Vagina (tissue), 2 donors: ENCODE measurements around the gene TP73. TPM values are rescaled to one million over a fixed set of nuclear protein-coding genes. Genes with fewer than 3 reads are reported as not detected.

Experiments
- DNase-seq, 2 donors: peaks; one replicate each; pipeline ENCODE4 v3.0.0-alpha.2; 2017; ENCODE audit errors: extremely low spot score in 2 of 2
- H3K27ac ChIP-seq: fragments of 200-600 bp; sonication (generic); one replicate; pipeline ENCODE4 v1.5.1; 2019
- H3K27me3 ChIP-seq: fragments of 200-600 bp; sonication (generic); one replicate; pipeline ENCODE4 v1.5.1; 2019
- H3K36me3 ChIP-seq, 2 donors: fragments of 200-600 bp; sonication (generic); one replicate each; pipeline ENCODE4 v1.5.1; 2017 to 2019
- H3K4me1 ChIP-seq: fragments of 200-600 bp; sonication (generic); one replicate; pipeline ENCODE4 v1.5.1; 2019
- H3K4me3 ChIP-seq, 2 donors: fragments of 200-600 bp; sonication (generic); 1 replicate in 1 of 2; 2 replicates in 1 of 2; pipeline ENCODE4 v1.5.1; 2016 to 2019
- H3K9me3 ChIP-seq: fragments of 200-600 bp; sonication (generic); one replicate; pipeline ENCODE4 v1.5.1; 2019
- POLR2A ChIP-seq, 2 donors: fragments of 450-650 bp; IDR thresholded peaks; one replicate each; pipeline ENCODE4 v1.6.1; 2017; ENCODE audit warnings: antibody characterized with exemption in 2 of 2, mild to moderate bottlenecking in 2 of 2, moderate library complexity in 2 of 2
- POLR2AphosphoS5 ChIP-seq, 2 donors: sonication (generic); formaldehyde crosslinking; IDR thresholded peaks; one replicate each; pipeline ENCODE4 v1.9.0; 2017; ENCODE audit warnings: antibody characterized with exemption in 2 of 2, mild to moderate bottlenecking in 2 of 2, low read depth in 1 of 2; ENCODE audit not compliant: insufficient read depth in 1 of 2
- intact Hi-C: fragments of 100-400 bp; cut with DNase I; formaldehyde crosslinking; loops from one replicate; pipeline ENCODE4 v1.15.1; 2023
- total RNA-seq: library from RNA; depleted of rRNA; stranded (reverse); fragments of >200 nt; gene quantifications from one replicate; pipeline ENCODE4 v1.2.3, GENCODE V29; 2016
- TF ChIP-seq, protein P1 (sequence below), 3 experiments: fragments of 450-650 bp in 2 of 3; fragments of 200-600 bp in 1 of 3; sonication (generic) in 1 of 3; IDR thresholded peaks; one replicate each; pipeline ENCODE4 v1.5.1; 2017 to 2019; ENCODE audit warnings: antibody characterized with exemption in 3 of 3, mild to moderate bottlenecking in 2 of 3, moderate library complexity in 2 of 3

TP73 gene
- total RNA-seq, 1 donor from 2014 or later, result 8.1 TPM

DNA sequence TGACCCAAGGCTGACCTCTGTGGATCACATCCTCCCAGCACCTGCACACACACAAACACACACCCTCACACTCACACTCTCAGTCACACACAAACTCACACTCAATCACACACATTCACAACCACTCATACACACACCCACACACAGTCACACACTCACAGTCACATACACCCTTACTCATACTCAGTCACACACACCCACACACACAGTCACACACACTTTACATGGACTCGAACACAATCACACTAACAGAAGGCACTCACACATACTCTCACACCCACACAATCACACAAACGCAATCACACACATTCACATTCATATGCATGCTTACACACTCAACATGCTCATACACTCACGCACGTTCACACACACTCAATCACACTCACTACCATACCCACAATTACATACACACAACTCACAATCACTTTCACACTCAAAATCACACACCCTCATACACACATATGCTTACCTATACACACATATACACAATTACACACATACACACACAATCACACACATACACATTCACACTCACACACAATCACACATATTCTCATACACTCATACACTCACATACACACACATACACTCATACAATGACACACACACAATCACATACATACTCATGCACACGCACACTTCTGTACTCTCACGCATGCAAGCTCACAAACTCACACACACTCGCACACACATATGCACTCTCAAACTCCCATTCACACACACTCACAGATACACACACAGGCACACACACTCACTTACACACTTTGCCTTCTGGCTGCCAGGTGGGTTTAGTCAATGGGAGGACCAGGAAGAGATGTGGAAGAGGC, 47.1 kb upstream of the TP73 start:
- H3K4me1 ChIP-seq, result peaks cover 13% of the 10 kb centered on the region
- H3K27ac ChIP-seq, result no peak overlapping the region
- H3K27me3 ChIP-seq, result peaks cover 3% of the 10 kb centered on the region
- DNase-seq, result no peak
- no peaks in the 10 kb centered on the region for H3K36me3 ChIP-seq
- TF ChIP-seq POLR2AphosphoS5 (IDR thresholded peaks at IDR 0.05; ENCODE audit: insufficient read depth in 1 of 2, low read depth in 1 of 2), result no peak
- TF ChIP-seq, protein P1, sequence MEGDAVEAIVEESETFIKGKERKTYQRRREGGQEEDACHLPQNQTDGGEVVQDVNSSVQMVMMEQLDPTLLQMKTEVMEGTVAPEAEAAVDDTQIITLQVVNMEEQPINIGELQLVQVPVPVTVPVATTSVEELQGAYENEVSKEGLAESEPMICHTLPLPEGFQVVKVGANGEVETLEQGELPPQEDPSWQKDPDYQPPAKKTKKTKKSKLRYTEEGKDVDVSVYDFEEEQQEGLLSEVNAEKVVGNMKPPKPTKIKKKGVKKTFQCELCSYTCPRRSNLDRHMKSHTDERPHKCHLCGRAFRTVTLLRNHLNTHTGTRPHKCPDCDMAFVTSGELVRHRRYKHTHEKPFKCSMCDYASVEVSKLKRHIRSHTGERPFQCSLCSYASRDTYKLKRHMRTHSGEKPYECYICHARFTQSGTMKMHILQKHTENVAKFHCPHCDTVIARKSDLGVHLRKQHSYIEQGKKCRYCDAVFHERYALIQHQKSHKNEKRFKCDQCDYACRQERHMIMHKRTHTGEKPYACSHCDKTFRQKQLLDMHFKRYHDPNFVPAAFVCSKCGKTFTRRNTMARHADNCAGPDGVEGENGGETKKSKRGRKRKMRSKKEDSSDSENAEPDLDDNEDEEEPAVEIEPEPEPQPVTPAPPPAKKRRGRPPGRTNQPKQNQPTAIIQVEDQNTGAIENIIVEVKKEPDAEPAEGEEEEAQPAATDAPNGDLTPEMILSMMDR (IDR thresholded peaks at IDR 0.05), result no peak
- no peak for TF ChIP-seq POLR2A (IDR thresholded peaks at IDR 0.05)
- no peak overlapping the region for H3K4me3 ChIP-seq
- H3K9me3 ChIP-seq, result no peaks in the 10 kb centered on the region
- intact Hi-C loops, result no loop called here

DNA sequence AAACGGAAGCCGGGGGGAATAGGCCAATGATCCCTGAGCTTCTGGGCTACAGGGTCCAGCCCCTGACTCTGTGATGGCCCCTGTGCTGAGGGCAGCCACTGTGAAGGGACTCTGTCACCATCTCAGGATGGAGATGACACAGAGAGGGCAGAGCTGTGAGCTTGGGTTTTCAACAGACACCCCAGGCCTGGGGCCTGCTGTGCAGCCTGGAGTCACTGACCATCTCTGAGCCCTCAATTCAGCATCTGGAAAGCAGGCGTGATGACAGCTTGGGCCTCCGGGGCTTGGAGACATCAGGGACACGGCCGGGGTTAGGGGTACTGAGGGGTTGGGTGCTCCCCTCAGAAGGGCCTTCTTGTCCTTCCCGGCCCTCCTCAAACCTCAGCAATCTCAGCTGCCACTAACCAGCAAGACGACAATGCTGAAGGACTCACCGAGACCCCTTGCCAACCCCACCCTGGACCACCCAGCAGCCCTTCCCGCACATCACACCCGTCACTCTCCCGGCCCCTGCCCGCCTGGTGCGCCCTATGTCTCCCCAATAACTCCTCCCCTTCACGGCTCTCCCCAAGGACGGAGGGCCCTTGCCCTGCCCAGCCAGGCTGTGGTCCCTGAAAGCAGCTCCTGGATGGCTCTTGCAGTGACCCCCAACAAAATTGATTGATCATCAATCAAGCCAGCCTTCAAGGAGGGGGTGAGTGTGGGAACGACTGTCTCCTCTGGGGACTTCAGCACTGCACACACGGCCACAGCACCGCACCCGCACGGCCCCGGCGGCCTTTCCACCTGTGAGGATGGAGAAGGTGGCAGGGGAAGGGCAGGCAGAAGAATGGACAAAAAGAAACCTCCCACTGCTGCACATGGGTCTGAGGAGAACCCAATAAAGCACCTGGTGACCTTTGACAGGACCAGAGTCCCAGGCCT, 45.3 kb upstream of the TP73 start:
- TF ChIP-seq POLR2A (IDR thresholded peaks at IDR 0.05), result no peak
- TF ChIP-seq, protein P1 (IDR thresholded peaks at IDR 0.05), result no peak
- TF ChIP-seq POLR2AphosphoS5 (IDR thresholded peaks at IDR 0.05; ENCODE audit: insufficient read depth in 1 of 2, low read depth in 1 of 2), result no peak
- H3K9me3 ChIP-seq, result no peaks in the 10 kb centered on the region
- H3K4me3 ChIP-seq, result no peak overlapping the region
- intact Hi-C loops, result no loop called here
- H3K27ac ChIP-seq, result no peak overlapping the region
- no peaks in the 10 kb centered on the region for H3K36me3 ChIP-seq
- H3K27me3 ChIP-seq, result peaks cover 5% of the 10 kb centered on the region
- peaks cover 30% of the 10 kb centered on the region for H3K4me1 ChIP-seq
- no peak for DNase-seq

DNA sequence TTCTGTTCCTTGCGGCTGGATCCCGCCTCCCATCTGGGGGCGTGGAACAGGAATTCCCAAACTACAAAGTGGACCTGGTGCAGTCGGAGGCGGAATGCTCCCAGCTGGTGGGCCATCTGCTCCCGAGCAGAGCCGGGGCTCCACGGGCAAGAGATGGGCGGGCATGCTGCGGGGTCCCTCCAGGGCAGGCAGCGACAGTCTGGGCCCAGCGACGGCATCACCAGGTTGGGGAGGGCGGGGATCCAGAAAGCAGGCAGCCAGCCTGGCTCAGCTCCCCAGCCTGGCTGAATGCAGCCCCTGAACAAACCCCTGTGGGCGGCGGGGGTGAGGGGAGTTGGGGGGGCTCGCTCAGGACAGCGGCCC, 44.6 kb upstream of the TP73 start:
- Histone ChIP-seq H3K9me3 (no peaks in the 10 kb centered on the region), H3K27ac (no peak overlapping the region), H3K4me3 (no peak overlapping the region), H3K4me1 (peaks cover 30% of the 10 kb centered on the region), H3K27me3 (peaks cover 5% of the 10 kb centered on the region), H3K36me3 (no peaks in the 10 kb centered on the region)
- intact Hi-C loops, result no loop called here
- no peak for DNase-seq
- no peak for TF ChIP-seq POLR2AphosphoS5 (IDR thresholded peaks at IDR 0.05; ENCODE audit: insufficient read depth in 1 of 2, low read depth in 1 of 2)
- TF ChIP-seq, protein P1 (IDR thresholded peaks at IDR 0.05), result no peak
- no peak for TF ChIP-seq POLR2A (IDR thresholded peaks at IDR 0.05)

DNA sequence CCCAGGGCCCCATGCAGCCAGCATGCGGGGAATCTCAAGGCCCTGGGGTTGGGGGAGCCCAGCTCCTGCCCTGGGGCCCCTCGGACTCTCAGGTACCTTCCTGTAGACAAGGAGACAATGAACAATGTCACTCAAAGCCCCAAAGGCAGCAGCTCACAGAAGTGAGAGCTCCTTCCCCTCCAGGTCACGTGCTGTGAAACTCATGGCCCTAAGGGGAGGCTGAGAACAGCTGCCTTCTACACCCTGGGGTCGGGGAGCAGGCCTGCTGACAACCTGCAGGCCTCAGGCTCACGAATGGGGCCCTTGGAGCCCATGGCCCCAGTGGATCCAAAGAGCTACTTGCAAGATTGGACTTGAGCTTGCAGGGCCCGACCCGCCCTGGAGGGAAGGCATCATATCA, 44.2 kb upstream of the TP73 start:
- Histone ChIP-seq H3K4me1 (peaks cover 30% of the 10 kb centered on the region), H3K27ac (no peak overlapping the region), H3K4me3 (no peak overlapping the region), H3K9me3 (no peaks in the 10 kb centered on the region), H3K36me3 (no peaks in the 10 kb centered on the region), H3K27me3 (peaks cover 5% of the 10 kb centered on the region)
- intact Hi-C loops, result no loop called here
- DNase-seq, result no peak
- no peak for TF ChIP-seq POLR2A (IDR thresholded peaks at IDR 0.05)
- TF ChIP-seq, protein P1 (IDR thresholded peaks at IDR 0.05), result no peak
- TF ChIP-seq POLR2AphosphoS5 (IDR thresholded peaks at IDR 0.05; ENCODE audit: insufficient read depth in 1 of 2, low read depth in 1 of 2), result no peak
